Midbrain (tissue), 1 donor: Measurements from ENCODE around the gene GGTLC2.
"Not testable (repeated sequence)": the region's sequence is repeated elsewhere in the genome, so short reads cannot be mapped to it uniquely, and the experiment has no call there.

Source experiments
- DNase-seq: peaks from one replicate; lab custom pipeline; 2025; lab: John Stamatoyannopoulos, UW

Gene GGTLC2

GRCh38 chr22:22644314-22644713, at the start of gene GGTLC2:
TSS of gene GGTLC2 (plus strand) at chr22:22644614. CDS start at chr22:22646346, 1,732 bp downstream.
- DNase-seq = not testable (repeated sequence)

- no peak for DNase-seq
These were observed 49.2 kb upstream of the GGTLC2 start for GRCh38 chr22:22595001-22595835.

GRCh38 chr22:22598144-22598543, 46.3 kb upstream of the GGTLC2 start:
- DNase-seq = no peak

- DNase-seq = no peak
These were observed 45.2 kb upstream of the GGTLC2 start for GRCh38 chr22:22599248-22599647.

- no peak for DNase-seq
These were observed 43.7 kb upstream of the GGTLC2 start for GRCh38 chr22:22600531-22601261.

GRCh38 chr22:22603470-22603947, 40.9 kb upstream of the GGTLC2 start:
- DNase-seq = no peak

- no peak for DNase-seq
These were observed 39.9 kb upstream of the GGTLC2 start for GRCh38 chr22:22604326-22605073.

GRCh38 chr22:22605074-22605404, 39.4 kb upstream of the GGTLC2 start:
- DNase-seq = no peak

- DNase-seq = not testable (repeated sequence)
These were observed 36.4 kb upstream of the GGTLC2 start for GRCh38 chr22:22608022-22608421.

- DNase-seq = no peak
These were observed 35.1 kb upstream of the GGTLC2 start for GRCh38 chr22:22609291-22609690.

GRCh38 chr22:22612516-22612915, 31.9 kb upstream of the GGTLC2 start:
- DNase-seq = no peak

- DNase-seq = no peak
These were observed 30.3 kb upstream of the GGTLC2 start for GRCh38 chr22:22614065-22614464.

- no peak for DNase-seq
These were observed 27.8 kb upstream of the GGTLC2 start for GRCh38 chr22:22616636-22617035.

- no peak for DNase-seq
These were observed 26.0 kb upstream of the GGTLC2 start for GRCh38 chr22:22618448-22618847.

GRCh38 chr22:22618923-22619322, 25.5 kb upstream of the GGTLC2 start:
- no peak for DNase-seq

- no peak for DNase-seq
These were observed 24.5 kb upstream of the GGTLC2 start for GRCh38 chr22:22619765-22620414.

- DNase-seq = not testable (repeated sequence)
These were observed 15.6 kb upstream of the GGTLC2 start for GRCh38 chr22:22628546-22629495.

GRCh38 chr22:22631223-22631652, 13.2 kb upstream of the GGTLC2 start:
- not testable (repeated sequence) for DNase-seq

GRCh38 chr22:22632226-22632625, 12.2 kb upstream of the GGTLC2 start:
- DNase-seq = not testable (repeated sequence)

GRCh38 chr22:22633533-22633932, 10.9 kb upstream of the GGTLC2 start:
- DNase-seq = not testable (repeated sequence)

GRCh38 chr22:22636260-22636659, 8.2 kb upstream of the GGTLC2 start:
- DNase-seq = not testable (repeated sequence)
